Measurements from ENCODE around the gene RYR3.
A peak's percentile ranks its signal among the peaks of the same experiment; 100 is the strongest.

Gene RYR3

GRCh38 chr15:33882921-33883320 is 572.2 kb downstream of the RYR3 start:
- no peak for DNase-seq (ENCODE audit: low spot score)

DNA sequence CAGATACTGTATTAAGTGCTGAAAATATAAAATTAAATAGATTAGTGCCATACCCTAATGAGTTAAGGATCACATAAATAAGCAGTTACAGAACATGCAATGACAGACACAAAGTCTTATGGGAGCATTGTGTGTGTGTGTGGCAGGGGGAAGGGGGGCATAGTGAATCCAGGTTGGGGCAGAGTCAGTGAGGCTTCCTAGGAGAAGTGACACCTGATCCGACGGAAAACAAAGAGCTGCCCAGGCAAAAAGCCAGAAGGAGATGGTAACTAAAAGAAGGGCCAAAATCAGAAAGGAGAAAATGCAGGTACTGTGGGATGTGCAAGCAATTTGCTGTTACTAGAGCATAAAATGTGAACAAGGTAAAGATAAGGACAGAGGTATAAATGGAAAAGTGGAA is 577.4 kb downstream of the RYR3 start:
- no peak for DNase-seq (ENCODE audit: low spot score)

GRCh38 chr15:33894193-33894592 is 583.4 kb downstream of the RYR3 start:
- DNase-seq (ENCODE audit: low spot score) = peak; percentile 4

DNA sequence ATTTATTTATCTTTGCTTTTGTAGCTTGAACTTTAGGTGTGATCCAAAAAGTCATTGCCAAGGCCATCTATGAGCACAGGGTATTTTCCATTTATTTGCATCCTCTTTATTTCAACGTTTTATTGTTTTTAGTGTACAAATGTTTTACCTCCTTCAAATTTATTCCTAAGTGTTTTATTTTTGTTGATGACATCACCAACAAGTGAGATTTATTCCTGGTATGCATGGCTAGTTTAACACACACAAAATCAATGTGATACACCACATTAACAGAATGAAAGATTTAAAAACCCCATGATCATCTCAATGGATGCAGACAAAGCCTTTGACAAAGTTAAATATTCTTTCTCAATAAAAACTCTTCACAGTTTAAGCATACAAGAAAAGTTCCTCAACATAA is 591.3 kb downstream of the RYR3 start:
- DNase-seq (ENCODE audit: low spot score) = no peak

- no peak for DNase-seq (ENCODE audit: low spot score)
Measured at GRCh38 chr15:33903661-33904060, 592.9 kb downstream of the RYR3 start.

DNA sequence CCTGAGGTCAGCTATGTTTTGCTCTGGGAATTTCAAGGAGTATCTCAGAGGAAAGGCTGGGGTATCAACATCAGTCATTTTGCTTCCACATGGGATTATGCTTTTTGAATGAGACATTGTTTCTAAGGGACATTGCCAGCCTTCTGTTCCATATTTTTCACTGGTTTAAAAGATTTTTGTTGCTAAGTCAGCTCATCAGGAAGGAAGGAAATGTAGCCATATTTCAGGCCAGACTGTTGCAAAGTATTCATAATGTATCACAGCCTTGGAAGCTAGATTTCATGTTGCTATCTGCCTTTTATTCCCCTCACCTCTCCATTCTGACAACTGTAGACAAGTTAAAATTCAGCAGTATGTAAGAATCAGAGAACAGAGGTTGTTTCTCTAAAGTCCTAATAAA is 596.6 kb downstream of the RYR3 start:
- no peak for DNase-seq (ENCODE audit: low spot score)

DNA sequence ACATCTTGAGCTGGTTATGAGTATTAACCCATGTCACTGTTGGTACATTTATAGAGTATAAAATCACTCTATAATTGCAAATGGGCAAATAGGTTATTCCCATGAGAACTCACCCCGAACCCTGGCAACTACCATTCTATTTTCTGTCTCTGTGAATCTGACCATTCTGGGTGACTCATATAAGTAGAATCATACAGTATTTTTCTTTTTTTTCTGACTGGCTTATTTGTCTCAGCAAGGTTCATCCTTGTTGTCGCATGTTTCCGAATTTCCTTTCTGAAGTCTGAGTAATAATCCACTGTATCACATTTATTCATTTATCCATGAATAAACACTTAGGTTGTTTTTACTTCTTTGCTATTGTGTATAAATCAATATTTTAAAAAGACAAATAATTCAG is 597.6 kb downstream of the RYR3 start:
- no peak for DNase-seq (ENCODE audit: low spot score)

GRCh38 chr15:33910741-33911140 is 600.0 kb downstream of the RYR3 start:
- no peak for DNase-seq (ENCODE audit: low spot score)

GRCh38 chr15:33912326-33912725 is 601.6 kb downstream of the RYR3 start:
- DNase-seq (ENCODE audit: low spot score) = no peak

DNA sequence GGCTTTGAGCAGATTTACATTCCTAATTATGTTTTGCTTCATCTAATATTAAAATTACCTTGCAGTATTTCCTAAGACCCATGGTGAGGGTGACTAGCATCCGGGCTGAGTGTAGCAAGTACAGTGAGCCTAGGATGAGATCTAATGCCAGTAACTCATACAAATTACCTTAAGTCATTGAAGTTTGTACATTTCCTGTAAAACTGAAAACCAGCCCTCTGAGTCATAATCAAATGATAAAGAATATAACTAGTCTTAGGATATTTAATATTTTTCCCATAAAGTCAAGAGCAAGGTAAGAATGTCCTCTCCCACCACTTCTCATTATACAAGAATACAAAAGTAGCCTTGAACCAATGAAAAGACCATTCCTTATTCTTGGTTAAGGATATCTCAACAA is 602.7 kb downstream of the RYR3 start:
- DNase-seq (ENCODE audit: low spot score) = no peak
